Psoas muscle (tissue), 8 donors: ENCODE measurements around the gene CAMSAP1. TPM values are rescaled to one million over a fixed set of nuclear protein-coding genes. Genes with fewer than 3 reads are reported as not detected.

Experiments
- ATAC-seq, 4 donors: fragments of 200-7000 bp; cut with Tn5 transposase; one replicate each; pipeline ENCODE4 v1.9.1; 2020; ENCODE audit warnings: moderate library complexity in 3 of 4, mild to moderate bottlenecking in 2 of 4
- DNase-seq, 2 donors: peaks; one replicate each; pipeline ENCODE4 v3.0.0-alpha.2; 2020
- H3K27ac ChIP-seq: fragments of 200-600 bp; one replicate; pipeline ENCODE4 v1.8.0; 2022
- H3K27me3 ChIP-seq, 3 donors: fragments of 200-600 bp in 1 of 3; one replicate each; pipeline versions ENCODE4 v1.6.1 to v1.8.0; 2013 to 2022; ENCODE audit warnings: low read length in 2 of 3, mild to moderate bottlenecking in 2 of 3, moderate library complexity in 1 of 3; ENCODE audit not compliant: insufficient read depth in 3 of 3
- H3K36me3 ChIP-seq, 2 donors: fragments of 200-600 bp in 1 of 2; one replicate each; pipeline versions ENCODE4 v1.6.1 to v1.8.0; 2013 to 2022; ENCODE audit warnings: low read depth in 1 of 2, mild to moderate bottlenecking in 1 of 2, moderate library complexity in 1 of 2; ENCODE audit not compliant: insufficient read depth in 1 of 2
- H3K4me1 ChIP-seq: fragments of 200-600 bp; one replicate; pipeline ENCODE4 v1.8.0; 2022
- H3K4me3 ChIP-seq: fragments of 200-600 bp; one replicate; pipeline ENCODE4 v1.8.0; 2022; ENCODE audit warnings: mild to moderate bottlenecking
- H3K9me3 ChIP-seq: fragments of 200-600 bp; one replicate; pipeline ENCODE4 v1.8.0; 2022
- CTCF ChIP-seq: fragments of 200-600 bp; IDR thresholded peaks from one replicate; pipeline ENCODE4 v1.8.0; 2022; ENCODE audit warnings: antibody characterized with exemption
- WGBS, 3 donors: extraction: QIAGEN DNeasy Blood & Tissue Kit; methylation state at CpG; one replicate each; pipeline versions ENCODE4 v1.1.6 to v1.1.7; 2013; 5-methylcytosine and 5-hydroxymethylcytosine counted together
- intact Hi-C, 2 donors: fragments of 100-400 bp; cut with DNase I; formaldehyde crosslinking; loops; one replicate each; pipeline versions ENCODE4 v1.11.0 to v1.14.2; 2022
- polyA plus RNA-seq, 3 donors: library from polyadenylated mRNA; stranded (reverse); fragments of 200-250 nt; gene quantifications; one replicate each; pipeline ENCODE4 v1.2.3, GENCODE V29; 2013
- total RNA-seq, 4 donors: library from RNA; stranded (reverse); fragmentation: NEBNext Ultra II Directional in 2 of 4; extraction: Animal tissue kit (Norgen Biotek cat#: 25700) in 2 of 4; gene quantifications; one replicate each; pipeline versions ENCODE4 v1.2.1 to v1.2.4, GENCODE V29; 2021 to 2023
- donor health status: healthy with polysubstance abuse.
- donor health status: DM: no; HTN: no; CAD: no; lungs with moderate emphysema.
- donor health status: Bipolar disorder and iron deficiency.
- donor health status: healthy.
- donor health status: DM: yes; HTN: yes; CAD: no.
- donor health status: DM: no; HTN: no; CAD: no.
- donor health status: DM: no; HTN: no; CAD: no.
- donor health status: DM: yes; HTN: yes; CAD: no.

CAMSAP1 gene
- total and polyA plus RNA-seq, 7 donors, result 21.3 to 51.5 (median 41.5) TPM

GRCh38 chr9:135759676-135760300 is 147.6 kb downstream of the CAMSAP1 start:
- no peaks in the 10 kb centered on the region for H3K36me3 ChIP-seq
- ATAC-seq, result no peak
- no peak for DNase-seq
- no peaks in the 10 kb centered on the region for H3K9me3 ChIP-seq
- H3K27ac ChIP-seq, result no peak overlapping the region
- intact Hi-C loops, result no loop called here
- peaks cover 9% of the 10 kb centered on the region for H3K4me1 ChIP-seq
- no peak overlapping the region for H3K4me3 ChIP-seq
- WGBS, 3 donors, result 83 to 89% (median 87%) methylated on average over 17 to 24 of the region's 24 CpGs
- no peak for TF ChIP-seq CTCF
- H3K27me3 ChIP-seq, result no peaks in the 10 kb centered on the region

- Histone ChIP-seq H3K4me3 (no peak overlapping the region), H3K27ac (no peak overlapping the region), H3K36me3 (no peaks in the 10 kb centered on the region), H3K27me3 (no peaks in the 10 kb centered on the region), H3K4me1 (peaks cover 9% of the 10 kb centered on the region), H3K9me3 (no peaks in the 10 kb centered on the region)
- ATAC-seq (no peak), DNase-seq (no peak)
- WGBS, 3 donors, result 89 to 95% (median 93%) methylated on average over 10 of the region's 10 CpGs
- intact Hi-C loops, result no loop called here
- no peak for TF ChIP-seq CTCF
These were observed 148.5 kb downstream of the CAMSAP1 start for GRCh38 chr9:135758870-135759269.

Other genes starting within 250 kb of the CAMSAP1 start
- gene LCN9, start 244.2 kb downstream of the CAMSAP1 start, total RNA-seq, result not detected
- gene LCN9, start 244.2 kb downstream of the CAMSAP1 start, polyA plus RNA-seq, result not detected
- gene SOHLH1, start 208.1 kb downstream of the CAMSAP1 start, total RNA-seq, result not detected
- gene SOHLH1, start 208.1 kb downstream of the CAMSAP1 start, polyA plus RNA-seq, result not detected
- 10 to 100 TPM; 10.3 to 15.0 (median 12.4) TPM for gene KCNT1, start 205.4 kb downstream of the CAMSAP1 start, total RNA-seq
- gene KCNT1, start 205.4 kb downstream of the CAMSAP1 start, polyA plus RNA-seq, result 1 to 10 TPM; 1.1 to 3.1 (median 1.6) TPM
- 100 to 1,000 TPM; 140 to 233 (median 174) TPM for gene UBAC1, start 53.8 kb upstream of the CAMSAP1 start, total RNA-seq
- gene UBAC1, start 53.8 kb upstream of the CAMSAP1 start, polyA plus RNA-seq, result 100 to 1,000 TPM in 2 of 3 donors, 10 to 100 TPM in 1; 71.1 to 261 (median 154) TPM
- 10 to 100 TPM; 18.4 to 33.5 (median 28.0) TPM for gene NACC2, start 187.7 kb upstream of the CAMSAP1 start, total RNA-seq
- gene NACC2, start 187.7 kb upstream of the CAMSAP1 start, polyA plus RNA-seq, result 10 to 100 TPM in 2 of 3 donors, 1 to 10 TPM in 1; 8.5 to 14.0 (median 10.4) TPM
- 10 to 100 TPM; 17.3 to 27.8 (median 22.5) TPM for gene TMEM250, start 211.3 kb upstream of the CAMSAP1 start, total RNA-seq
- gene TMEM250, start 211.3 kb upstream of the CAMSAP1 start, polyA plus RNA-seq, result 10 to 100 TPM; 28.8 to 49.5 (median 41.3) TPM